Measurements from ENCODE around the gene ZNF302.

- no peak for TF ChIP-seq CTCF (IDR thresholded peaks at IDR 0.05; ENCODE audit: low read length)
- no peak for TF ChIP-seq EZH2 (IDR thresholded peaks at IDR 0.05; ENCODE audit: borderline replicate concordance, low read length)
These were observed 55.8 kb downstream of the ZNF302 start for GRCh38 chr19:34733266-34733745.
